Measurements from ENCODE around the gene TIMM13. TPM values are rescaled to one million over a fixed set of nuclear protein-coding genes. Genes with fewer than 3 reads are reported as not detected.
"Not testable (repeated sequence)": the region's sequence is repeated elsewhere in the genome, so short reads cannot be mapped to it uniquely, and the experiment has no call there.

TIMM13 gene
- total RNA-seq, 4 donors from 2014 or later: 10.8 to 54.9 (median 30.8) TPM

GRCh38 chr19:2398735-2399305 lies 28.6 kb downstream of the TIMM13 start:
- DNase-seq: no peak
- WGBS, 2 donors (ENCODE audit: low coverage in 1 of 2): 89 to 94% methylated on average over 2 to 14 of the region's 14 CpGs
- Histone ChIP-seq H3K27ac (no peak overlapping the region), H3K4me1 (peaks cover 0 to 24% (median 15%) of the 10 kb centered on the region in 4 donors), H3K36me3 (no peaks in the 10 kb centered on the region), H3K4me3 (no peak overlapping the region), H3K27me3 (no peaks in the 10 kb centered on the region), H3K9me3 (no peaks in the 10 kb centered on the region)
- intact Hi-C loops (cut with DNase I; ENCODE audit: low total_unique reads): no loop called here
- in situ Hi-C loops (cut with MboI; ENCODE audit: low pct_ligation_motif_present in 1 of 4, low pct_unique_long_range_greater_than_20kb in 1 of 4, low sequenced_read_pairs in 3 of 4): loop anchor here in 2 of 4 donors (25.0 kb wide), 1 partner anchor 112 kb away; the partner anchor contains the start of gene PEAK3 (in 2 of the 2)
- TF ChIP-seq EP300 (IDR thresholded peaks at IDR 0.05; ENCODE audit: low read depth) (no peak), CTCF (IDR thresholded peaks at IDR 0.05) (no peak), POLR2AphosphoS5 (IDR thresholded peaks at IDR 0.05) (no peak), POLR2A (IDR thresholded peaks at IDR 0.05) (no peak)

GRCh38 chr19:2397173-2397572 lies 30.2 kb downstream of the TIMM13 start:
- H3K27me3 ChIP-seq; intact Hi-C loops (cut with DNase I; ENCODE audit: low total_unique reads); H3K9me3 ChIP-seq; H3K36me3 ChIP-seq; H3K27ac ChIP-seq; H3K4me3 ChIP-seq; DNase-seq: not testable (repeated sequence)
- 92 to 94% methylated on average over 2 to 7 of the region's 7 CpGs for WGBS, 2 donors (ENCODE audit: low coverage in 1 of 2)
- H3K4me1 ChIP-seq: peaks cover 0 to 16% (median 12%) of the 10 kb centered on the region in 4 donors
- in situ Hi-C loops (cut with MboI; ENCODE audit: low pct_ligation_motif_present in 1 of 4, low pct_unique_long_range_greater_than_20kb in 1 of 4, low sequenced_read_pairs in 3 of 4): loop anchor here in 2 of 4 donors (25.0 kb wide), 1 partner anchor 110 kb away; the partner anchor contains the start of gene PEAK3 (in 2 of the 2)

GRCh38 chr19:2395293-2395829 lies 32.0 kb downstream of the TIMM13 start:
- intact Hi-C loops (cut with DNase I; ENCODE audit: low total_unique reads); DNase-seq; H3K4me3 ChIP-seq; H3K36me3 ChIP-seq; H3K9me3 ChIP-seq; H3K27me3 ChIP-seq: not testable (repeated sequence)
- Histone ChIP-seq H3K27ac (peak overlapping the region; percentile 58 to 72 (median 66)), H3K4me1 (peaks cover 0 to 16% (median 12%) of the 10 kb centered on the region in 4 donors)
- 80 to 100% methylated on average over 1 to 18 of the region's 18 CpGs for WGBS, 2 donors (ENCODE audit: low coverage in 1 of 2)
- in situ Hi-C loops (cut with MboI; ENCODE audit: low pct_ligation_motif_present in 1 of 4, low pct_unique_long_range_greater_than_20kb in 1 of 4, low sequenced_read_pairs in 3 of 4): loop anchor here in 2 of 4 donors (25.0 kb wide), 1 partner anchor 108 kb away; the partner anchor contains the start of gene PEAK3 (in 2 of the 2)

- DNase-seq: peak; percentile 72
- TF ChIP-seq CTCF (IDR thresholded peaks at IDR 0.05) (no peak), POLR2AphosphoS5 (IDR thresholded peaks at IDR 0.05) (peak in 1 of 3 donors; percentile 33)
- 27 to 37% methylated on average over 10 to 27 of the region's 27 CpGs for WGBS, 2 donors (ENCODE audit: low coverage in 1 of 2)
- peaks cover 0 to 16% (median 12%) of the 10 kb centered on the region in 4 donors for H3K4me1 ChIP-seq
- H3K27ac ChIP-seq: peak overlapping the region; percentile 58 to 72 (median 66)
- peak overlapping the region in 2 of 4 donors; percentile 15 to 33 for H3K4me3 ChIP-seq
- H3K27me3 ChIP-seq: no peaks in the 10 kb centered on the region
- no peaks in the 10 kb centered on the region for H3K36me3 ChIP-seq
- in situ Hi-C loops (cut with MboI; ENCODE audit: low pct_ligation_motif_present in 1 of 4, low pct_unique_long_range_greater_than_20kb in 1 of 4, low sequenced_read_pairs in 3 of 4) (loop anchor here in 2 of 4 donors (25.0 kb wide), 1 partner anchor 107 kb away; the partner anchor contains the start of gene PEAK3 (in 2 of the 2)), intact Hi-C loops (cut with DNase I; ENCODE audit: low total_unique reads) (no loop called here)
- H3K9me3 ChIP-seq: no peaks in the 10 kb centered on the region
Observed at GRCh38 chr19:2394442-2395292, 32.7 kb downstream of the TIMM13 start.

- Histone ChIP-seq H3K27ac (peak overlapping the region; percentile 58 to 72 (median 66)), H3K4me3 (peak overlapping the region in 1 of 4 donors; percentile 33), H3K27me3 (no peaks in the 10 kb centered on the region), H3K4me1 (peaks cover 0 to 16% (median 12%) of the 10 kb centered on the region in 4 donors), H3K9me3 (no peaks in the 10 kb centered on the region), H3K36me3 (no peaks in the 10 kb centered on the region)
- 32 to 39% methylated on average over 6 to 8 of the region's 8 CpGs for WGBS, 2 donors (ENCODE audit: low coverage in 1 of 2)
- DNase-seq: no peak
- intact Hi-C loops (cut with DNase I; ENCODE audit: low total_unique reads): no loop called here
- in situ Hi-C loops (cut with MboI; ENCODE audit: low pct_ligation_motif_present in 1 of 4, low pct_unique_long_range_greater_than_20kb in 1 of 4, low sequenced_read_pairs in 3 of 4): loop anchor here in 2 of 4 donors (25.0 kb wide), 1 partner anchor 107 kb away; the partner anchor contains the start of gene PEAK3 (in 2 of the 2)
- TF ChIP-seq POLR2A (IDR thresholded peaks at IDR 0.05): no peak
Observed at GRCh38 chr19:2394054-2394441, 33.3 kb downstream of the TIMM13 start.

GRCh38 chr19:2392899-2393298 lies 34.5 kb downstream of the TIMM13 start:
- 78 to 80% methylated on average over 6 to 8 of the region's 8 CpGs for WGBS, 2 donors (ENCODE audit: low coverage in 1 of 2)
- H3K36me3 ChIP-seq; H3K27me3 ChIP-seq; H3K27ac ChIP-seq; H3K4me3 ChIP-seq; DNase-seq; intact Hi-C loops (cut with DNase I; ENCODE audit: low total_unique reads); H3K9me3 ChIP-seq: not testable (repeated sequence)
- in situ Hi-C loops (cut with MboI; ENCODE audit: low pct_ligation_motif_present in 1 of 4, low pct_unique_long_range_greater_than_20kb in 1 of 4, low sequenced_read_pairs in 3 of 4): loop anchor here in 2 of 4 donors (25.0 kb wide), 1 partner anchor 106 kb away; the partner anchor contains the start of gene PEAK3 (in 2 of the 2)
- peaks cover 0 to 16% (median 12%) of the 10 kb centered on the region in 4 donors for H3K4me1 ChIP-seq
